ENCODE results near the gene USP48. TPM values are rescaled to one million over a fixed set of nuclear protein-coding genes. Genes with fewer than 3 reads are reported as not detected.

USP48 gene
- total and polyA plus RNA-seq, 2 of the 13 experiments (the other 11 are each of a cell fraction or from before 2014, with no cell fraction given), result 30.4 to 30.7 TPM

- no peaks in the 10 kb centered on the region for H4K20me1 ChIP-seq (ENCODE audit: insufficient read depth, low read length)
- ChIA-PET CTCF (ENCODE audit: low intra/inter-chr PET ratio, low total read pairs) (no interaction called here), POLR2A (no interaction called here)
- no peak overlapping the region for H3K4me2 ChIP-seq (ENCODE audit: low read depth, low read length)
- H3K79me2 ChIP-seq (ENCODE audit: insufficient read depth, low read length), result no peaks in the 10 kb centered on the region
- H3K4me3 ChIP-seq (replicated peaks in 1 of 3; ENCODE audit: insufficient read depth in 1 of 3, low read depth in 2 of 3, low read length in 3 of 3), result no peak overlapping the region
- FAIRE-seq (no peak), ATAC-seq (no peak), DNase-seq (ENCODE audit: low spot score) (no peak)
- no TSS peak for BruUV-seq (replicated peaks)
- TF ChIP-seq ZNF629 (CRISPR knock-in tag; conservative IDR thresholded peaks at IDR 0.05) (peak; percentile 90), SNAPC2 (CRISPR knock-in tag; IDR thresholded peaks at IDR 0.05) (no peak)
- in situ Hi-C loops (cut with HindIII; ENCODE audit: extremely low pct_ligation_motif_present, low pct_unique_long_range_greater_than_20kb), result no loop called here
- no peaks in the 10 kb centered on the region for H3K9me3 ChIP-seq (ENCODE audit: low read length)
- H2AFZ ChIP-seq (ENCODE audit: low read length), result no peak overlapping the region
- WGBS (ENCODE audit: low lambda C conversion rate), result 90% methylated on average over 4 of the region's 28 CpGs
- 0 out of 2 replicates have a peak, but pooled peaks cover under 1% of the 10 kb centered on the region for H3K4me1 ChIP-seq (ENCODE audit: insufficient read depth, low read length)
- no peaks in the 10 kb centered on the region for H3K27me3 ChIP-seq (ENCODE audit: control insufficient read depth in 1 of 2, insufficient read depth in 2 of 2, low read length in 2 of 2)
- peaks cover 19 to 30% of the 10 kb centered on the region in 2 experiments; a peak in 4 of 5 replicates for H3K36me3 ChIP-seq (replicated peaks in 1 of 2; ENCODE audit: control insufficient read depth in 1 of 2, insufficient read depth in 2 of 2, low read length in 2 of 2)
- H3K9ac ChIP-seq (ENCODE audit: insufficient read depth, low read depth, low read length), result no peak overlapping the region
- no peak overlapping the region for H3K27ac ChIP-seq (ENCODE audit: extremely low read length, insufficient read depth, low read length)
- intact Hi-C loops (cut with micrococcal nuclease; ENCODE audit: unreplicated experiment), result no loop called here
Observed at GRCh38 chr1:21828506-21829210, 45.7 kb upstream of the USP48 start.

GRCh38 chr1:21828075-21828474 lies 45.1 kb upstream of the USP48 start:
- no peak overlapping the region for H3K4me2 ChIP-seq (ENCODE audit: low read depth, low read length)
- H3K36me3 ChIP-seq (replicated peaks in 1 of 2; ENCODE audit: control insufficient read depth in 1 of 2, insufficient read depth in 2 of 2, low read length in 2 of 2), result peaks cover 18 to 27% of the 10 kb centered on the region in 2 experiments; a peak in 4 of 5 replicates
- no peaks in the 10 kb centered on the region for H3K4me1 ChIP-seq (ENCODE audit: insufficient read depth, low read length)
- no peaks in the 10 kb centered on the region for H3K27me3 ChIP-seq (ENCODE audit: control insufficient read depth in 1 of 2, insufficient read depth in 2 of 2, low read length in 2 of 2)
- in situ Hi-C loops (cut with HindIII; ENCODE audit: extremely low pct_ligation_motif_present, low pct_unique_long_range_greater_than_20kb) (no loop called here), intact Hi-C loops (cut with micrococcal nuclease; ENCODE audit: unreplicated experiment) (no loop called here)
- TF ChIP-seq NONO (IDR thresholded peaks at IDR 0.05) (no peak), NONO (CRISPR knock-in tag; conservative IDR thresholded peaks at IDR 0.05) (no peak), HNRNPL (IDR thresholded peaks at IDR 0.05; ENCODE audit: low read depth, low read length) (peak; percentile 54; the same call in 1 of the 2 replicates)
- 99% methylated on average over 10 of the region's 13 CpGs for WGBS (ENCODE audit: low lambda C conversion rate)
- no peak overlapping the region for H3K27ac ChIP-seq (ENCODE audit: extremely low read length, insufficient read depth, low read length)
- H3K9me3 ChIP-seq (ENCODE audit: low read length), result no peaks in the 10 kb centered on the region
- no peaks in the 10 kb centered on the region for H4K20me1 ChIP-seq (ENCODE audit: insufficient read depth, low read length)
- H3K4me3 ChIP-seq (replicated peaks in 1 of 3; ENCODE audit: insufficient read depth in 1 of 3, low read depth in 2 of 3, low read length in 3 of 3), result no peak overlapping the region
- no TSS peak for BruUV-seq (replicated peaks)
- FAIRE-seq (no peak), ATAC-seq (no peak), DNase-seq (ENCODE audit: low spot score) (no peak)
- ChIA-PET POLR2A (no interaction called here), CTCF (ENCODE audit: low intra/inter-chr PET ratio, low total read pairs) (no interaction called here)
- no peaks in the 10 kb centered on the region for H3K79me2 ChIP-seq (ENCODE audit: insufficient read depth, low read length)
- no peak overlapping the region for H2AFZ ChIP-seq (ENCODE audit: low read length)
- no peak overlapping the region for H3K9ac ChIP-seq (ENCODE audit: insufficient read depth, low read depth, low read length)
